NCI-H526 treated with DMSO at 0.1 percent for 48 hours (cell line): ENCODE data around the gene XRN1.
"Not testable (repeated sequence)": the region's sequence is repeated elsewhere in the genome, so short reads cannot be mapped to it uniquely, and the experiment has no call there.

ENCODE experiments used
- DNase-seq: peaks from one replicate; lab custom pipeline; 2025; lab: John Stamatoyannopoulos, UW

XRN1 gene

GRCh38 chr3:142324275-142324953 is 123.4 kb downstream of the XRN1 start:
- not testable (repeated sequence) for DNase-seq

DNA sequence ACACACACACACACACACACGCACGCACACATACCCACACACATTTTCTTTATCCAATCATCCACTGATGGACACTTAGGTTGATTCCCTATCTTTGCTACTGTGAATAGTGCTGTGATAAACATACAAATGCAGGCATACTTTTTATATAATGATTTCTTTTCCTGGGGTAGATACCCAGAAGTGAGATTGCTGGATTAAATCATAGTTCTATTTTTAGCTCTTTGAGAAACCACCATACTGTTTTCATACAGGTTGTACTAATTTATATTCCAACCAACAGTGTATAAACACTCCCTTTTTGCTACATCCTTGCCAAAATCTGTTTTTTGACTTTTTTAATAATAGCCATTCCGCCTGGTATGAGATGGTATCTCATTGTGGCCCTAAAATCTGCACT is 127.9 kb downstream of the XRN1 start:
- DNase-seq = no peak

- DNase-seq = no peak
Observed at GRCh38 chr3:142319094-142319493, 128.7 kb downstream of the XRN1 start.

DNA sequence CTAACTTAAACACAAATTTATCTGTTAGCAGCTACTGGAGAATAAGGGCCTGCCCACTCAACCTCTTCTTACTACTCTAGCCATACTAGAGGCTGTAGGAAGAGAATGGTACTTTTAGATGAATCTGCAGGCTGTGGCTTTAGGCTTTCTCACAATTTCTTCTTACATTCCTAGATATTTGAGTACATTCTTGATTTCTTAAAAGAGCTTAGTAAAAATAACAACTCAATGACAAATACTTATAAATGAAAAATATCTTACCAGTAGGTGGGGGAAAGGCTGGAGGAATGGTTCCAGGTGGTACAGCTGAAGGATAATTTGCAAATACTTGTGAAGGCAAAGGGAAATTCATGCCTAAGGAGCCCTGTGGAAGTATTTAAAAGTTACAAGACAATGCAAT is 129.5 kb downstream of the XRN1 start:
- no peak for DNase-seq

- DNase-seq = peak; percentile 1
Observed at GRCh38 chr3:142315978-142316388, 131.9 kb downstream of the XRN1 start.

DNA sequence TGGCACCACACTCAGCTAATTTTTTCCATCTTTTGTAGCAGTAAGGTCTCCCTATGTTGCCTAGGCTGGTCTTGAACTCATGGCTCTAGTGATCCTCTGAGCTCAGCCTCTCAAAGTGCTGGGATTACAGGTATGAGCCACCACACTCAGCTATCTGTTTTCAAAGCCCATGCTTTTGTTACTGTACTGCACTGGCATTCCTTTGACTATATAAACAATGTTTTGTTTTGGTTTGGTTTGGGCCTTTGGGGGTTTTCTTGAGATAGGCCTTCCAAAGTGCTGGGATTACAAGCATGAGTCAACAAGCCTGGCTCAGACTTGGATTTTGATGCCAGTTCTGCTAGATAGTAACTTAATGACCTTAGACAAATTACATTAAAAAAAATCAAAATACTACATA is 132.8 kb downstream of the XRN1 start:
- no peak for DNase-seq

GRCh38 chr3:142310439-142310838 is 137.4 kb downstream of the XRN1 start:
- no peak for DNase-seq

GRCh38 chr3:142302847-142303246 is 145.0 kb downstream of the XRN1 start:
- DNase-seq = not testable (repeated sequence)

- no peak for DNase-seq
Observed at GRCh38 chr3:142298626-142299025, 149.2 kb downstream of the XRN1 start.

GRCh38 chr3:142296507-142296906 is 151.3 kb downstream of the XRN1 start:
- no peak for DNase-seq

DNA sequence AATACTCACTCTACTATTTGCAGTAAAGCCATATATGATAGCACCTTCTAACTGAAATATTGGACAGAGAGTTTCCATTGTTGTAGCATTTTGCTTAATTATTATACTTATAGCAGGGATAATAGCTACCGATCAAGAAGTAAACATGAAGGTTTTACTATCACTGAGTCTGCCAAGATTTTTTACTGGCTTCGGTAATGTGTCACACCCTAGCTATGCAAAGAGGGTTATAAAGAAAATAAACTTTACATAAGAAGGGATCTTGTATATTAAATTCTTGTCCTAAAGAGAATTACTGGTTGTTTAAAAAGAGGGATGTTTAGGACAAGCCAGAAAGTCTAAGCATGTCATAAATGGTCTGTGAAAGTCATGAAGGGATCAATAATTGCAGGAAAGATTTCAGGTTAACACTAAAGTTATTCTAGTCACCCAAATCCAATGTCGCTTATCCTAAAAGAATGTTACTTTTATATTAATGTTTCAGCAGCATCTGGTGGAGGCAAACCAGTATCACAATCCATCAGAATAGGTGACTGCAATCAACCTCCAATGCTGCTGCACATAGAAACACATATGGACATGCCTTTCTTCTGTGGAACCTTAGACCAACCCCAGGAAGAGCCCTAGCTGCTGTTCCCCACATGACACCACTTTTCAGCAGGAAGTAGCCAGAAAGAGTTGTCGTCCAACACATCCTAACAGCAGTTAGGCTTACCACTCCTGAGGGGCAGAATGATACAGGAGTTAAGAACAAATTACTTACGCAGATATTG is 159.8 kb downstream of the XRN1 start:
- DNase-seq = no peak

DNA sequence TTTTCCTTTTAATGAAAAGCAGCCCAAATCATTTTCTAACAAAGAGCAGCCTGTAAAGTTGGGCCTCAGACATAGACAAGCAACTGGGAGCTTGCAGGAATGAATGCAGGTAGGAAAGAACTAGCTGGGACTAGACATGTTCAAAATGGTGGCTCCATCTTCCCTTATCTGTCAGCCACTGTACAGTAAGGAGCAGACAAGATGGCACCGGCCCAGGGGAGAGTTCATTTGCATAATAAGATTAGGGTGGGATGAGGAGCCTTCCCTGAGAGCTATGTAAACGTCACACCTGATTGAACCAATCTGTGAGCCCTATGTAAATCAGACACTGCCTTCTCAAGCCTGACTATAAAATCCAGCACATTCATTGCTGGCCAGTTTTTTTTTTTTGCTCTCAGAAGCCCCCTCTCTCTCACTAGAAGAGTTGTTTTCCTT is 162.7 kb downstream of the XRN1 start:
- no peak for DNase-seq

- no peak for DNase-seq
Observed at GRCh38 chr3:142282503-142282902, 165.3 kb downstream of the XRN1 start.

DNA sequence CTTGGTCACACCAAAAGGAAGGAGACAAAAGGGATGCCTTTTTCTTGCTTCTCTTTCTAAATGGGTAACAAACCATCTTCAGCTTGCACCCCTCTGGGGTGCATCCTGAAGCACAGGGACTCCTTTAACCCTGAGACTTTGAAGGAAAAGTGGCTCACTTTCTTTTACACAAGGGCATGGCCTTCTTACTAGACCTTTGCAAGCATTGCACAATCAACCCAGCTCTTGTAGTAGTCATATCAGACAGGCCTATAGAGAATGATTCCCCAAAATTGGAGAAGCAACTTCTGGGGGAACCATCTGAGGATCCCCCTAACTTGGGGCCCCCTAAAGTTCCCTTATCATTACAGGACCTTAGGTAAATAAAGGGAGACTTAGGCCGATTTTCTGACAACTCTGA is 166.4 kb downstream of the XRN1 start:
- no peak for DNase-seq

- peak; percentile 79 for DNase-seq
Observed at GRCh38 chr3:142279965-142280590, 167.8 kb downstream of the XRN1 start.

- DNase-seq = no peak
Observed at GRCh38 chr3:142278451-142278850, 169.4 kb downstream of the XRN1 start.

DNA sequence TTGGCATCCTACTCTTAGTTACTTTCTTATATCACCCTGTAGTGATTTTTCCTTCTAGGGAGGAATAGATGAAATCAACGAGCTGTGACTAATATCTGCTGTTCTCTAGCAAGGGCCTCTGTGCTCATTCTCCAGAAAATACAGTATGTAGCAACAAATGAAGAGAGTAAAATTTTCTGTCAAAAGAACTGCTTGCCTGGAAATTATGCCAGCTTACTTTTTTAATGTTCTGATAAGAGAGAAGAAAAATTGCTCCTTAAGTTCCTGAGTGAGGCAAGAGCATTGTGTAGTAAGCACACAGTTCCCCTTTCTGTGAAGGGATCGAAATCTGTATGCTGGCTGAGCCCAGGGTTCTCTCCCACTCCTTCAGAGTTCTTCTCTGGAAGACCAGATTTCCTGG is 171.1 kb downstream of the XRN1 start:
- no peak for DNase-seq

DNA sequence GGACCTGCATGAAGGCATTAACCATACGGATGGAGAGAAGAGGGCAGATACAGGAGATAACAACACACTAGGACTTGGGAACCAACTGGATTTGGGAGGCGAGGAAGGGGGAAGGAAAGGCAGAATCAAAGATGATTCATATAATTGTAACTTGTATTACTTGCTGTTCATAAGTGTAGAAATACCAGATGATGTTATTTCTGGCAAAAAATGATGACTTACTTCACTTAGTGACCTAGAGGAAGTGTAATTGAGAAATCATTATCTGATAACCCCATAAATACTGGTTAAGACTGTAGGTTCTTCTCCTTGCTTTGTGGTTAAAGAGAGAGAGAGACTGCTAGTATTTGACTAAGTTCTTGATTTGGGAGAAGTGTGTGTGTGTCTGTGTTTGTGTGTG is 172.0 kb downstream of the XRN1 start:
- no peak for DNase-seq

DNA sequence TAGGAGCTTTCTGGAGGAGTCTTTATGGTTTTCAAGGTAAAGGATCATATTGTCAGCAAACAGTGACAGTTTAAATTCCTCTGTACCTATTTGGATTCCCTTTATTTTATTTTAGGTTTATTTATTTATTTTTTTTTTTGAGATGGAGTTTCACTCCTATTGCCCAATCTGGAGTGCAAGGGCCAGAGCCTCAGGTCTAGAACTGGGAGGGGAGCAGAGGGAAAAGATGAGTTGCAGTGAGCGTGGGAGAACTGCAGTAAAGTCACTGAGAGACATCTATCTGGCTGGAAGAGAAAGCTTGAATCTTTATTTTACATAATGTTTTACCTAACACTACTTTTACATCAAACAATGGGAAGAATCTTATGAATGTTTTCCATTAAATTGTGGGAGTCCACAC is 172.9 kb downstream of the XRN1 start:
- DNase-seq = no peak

GRCh38 chr3:142273501-142273900 is 174.3 kb downstream of the XRN1 start:
- DNase-seq = no peak

DNA sequence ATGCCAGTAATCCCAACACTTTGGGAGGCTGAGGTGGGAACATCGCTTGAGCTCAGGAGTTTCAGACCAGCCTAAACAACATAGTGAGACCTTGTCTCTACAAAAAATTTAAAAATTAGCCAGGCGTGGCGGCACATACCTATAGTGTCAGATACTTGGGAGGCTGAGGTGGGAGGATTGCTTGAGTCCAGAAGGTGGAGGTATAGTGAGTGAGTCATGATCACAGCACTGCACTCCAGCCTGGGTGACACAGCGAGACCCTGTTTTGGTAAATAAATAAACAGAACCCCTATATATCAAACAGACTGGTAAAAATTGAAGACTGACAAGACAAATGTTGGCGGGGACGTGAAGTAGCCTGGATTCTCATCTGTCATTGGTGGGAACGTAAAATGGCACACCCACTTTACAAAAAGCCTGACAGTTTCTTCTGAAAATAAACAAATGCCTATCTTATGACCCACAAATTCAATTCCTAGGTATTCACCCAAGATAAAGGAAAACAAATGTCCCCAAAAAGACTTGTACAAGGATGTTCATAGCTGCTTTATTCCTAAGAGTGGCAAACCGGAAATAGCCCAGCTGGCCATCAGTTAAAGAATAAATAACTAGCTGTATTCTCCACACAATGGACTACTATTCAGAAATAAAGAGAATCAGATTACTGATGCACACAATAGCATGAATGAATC is 175.5 kb downstream of the XRN1 start:
- DNase-seq = no peak

DNA sequence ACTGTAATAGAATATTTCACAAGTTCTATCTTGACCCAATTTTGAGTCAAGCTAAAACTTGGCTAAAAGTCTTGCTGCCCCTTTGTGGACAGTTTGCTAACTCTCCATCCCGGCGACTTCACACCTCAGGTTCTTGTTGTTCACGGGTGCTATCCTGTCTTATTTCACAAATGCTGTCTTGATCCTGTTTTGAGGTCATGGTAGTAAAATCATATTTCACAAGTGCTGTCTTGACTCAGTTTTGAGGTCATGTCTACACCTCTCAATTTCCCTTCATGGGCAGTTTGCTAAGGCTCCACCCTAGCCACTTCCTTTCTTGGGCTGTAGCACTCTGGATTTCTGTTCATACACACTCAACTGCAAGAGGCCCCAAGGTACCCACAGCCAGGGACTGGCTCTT is 177.4 kb downstream of the XRN1 start:
- DNase-seq = no peak

GRCh38 chr3:142269767-142270166 is 178.1 kb downstream of the XRN1 start:
- DNase-seq = no peak
